HepG2 (cell line): Measurements from ENCODE around the gene RAB36. TPM values are rescaled to one million over a fixed set of nuclear protein-coding genes. Genes with fewer than 3 reads are reported as not detected.

Source experiments
- CBX5 ChIP-seq: sonication (generic); formaldehyde crosslinking; IDR thresholded peaks from 2 replicates; pipeline ENCODE4 v1.4.0; 2020; ENCODE audit warnings: missing genetic modification reagents, borderline replicate concordance
- IRF2 ChIP-seq: IDR thresholded peaks from 2 replicates; pipeline ENCODE4 v1.6.1; 2018; ENCODE audit warnings: missing genetic modification reagents, missing compliant biosample characterization
- KDM3A ChIP-seq: IDR thresholded peaks from 2 replicates; pipeline ENCODE4 v1.6.1; 2018; ENCODE audit warnings: low read depth, missing compliant biosample characterization
- MATR3 ChIP-seq: sonication (generic); formaldehyde crosslinking; IDR thresholded peaks from 2 replicates; pipeline ENCODE4 v1.4.0; 2020; ENCODE audit warnings: missing genetic modification reagents
- MEIS1 ChIP-seq: sonication (generic); formaldehyde crosslinking; IDR thresholded peaks from 2 replicates; pipeline ENCODE4 v1.9.0; 2021; ENCODE audit warnings: mild to moderate bottlenecking, missing genetic modification reagents, moderate library complexity, borderline replicate concordance
- TBX2 ChIP-seq: sonication (generic); formaldehyde crosslinking; IDR thresholded peaks from 2 replicates; pipeline ENCODE4 v1.5.0; 2020; ENCODE audit warnings: missing genetic modification reagents, mild to moderate bottlenecking, borderline replicate concordance
- XRCC5 ChIP-seq: fragments of 200-400 bp; formaldehyde crosslinking; optimal IDR thresholded peaks from 2 replicates; pipeline ENCODE3; 2017; ENCODE audit warnings: mild to moderate bottlenecking, low read length
- ZFP37 ChIP-seq: sonication (generic); formaldehyde crosslinking; IDR thresholded peaks from 2 replicates; pipeline ENCODE4 v1.4.0; 2020; ENCODE audit warnings: missing genetic modification reagents, borderline replicate concordance
- ZNF143 ChIP-seq: sonication (generic); formaldehyde crosslinking; IDR thresholded peaks from 2 replicates; pipeline ENCODE4 v1.4.0; 2020; ENCODE audit warnings: missing genetic modification reagents
- ZNF33A ChIP-seq: sonication (generic); formaldehyde crosslinking; IDR thresholded peaks from 2 replicates; pipeline ENCODE4 v1.5.1; 2020; ENCODE audit warnings: missing genetic modification reagents, mild to moderate bottlenecking, moderate library complexity, borderline replicate concordance
- ZNF367 ChIP-seq: sonication (generic); formaldehyde crosslinking; IDR thresholded peaks from 2 replicates; pipeline ENCODE4 v1.4.0; 2020; ENCODE audit warnings: missing genetic modification reagents, borderline replicate concordance
- ZNF761 ChIP-seq: sonication (generic); formaldehyde crosslinking; conservative IDR thresholded peaks from 2 replicates; pipeline ENCODE4 v1.4.0; 2020; ENCODE audit warnings: mild to moderate bottlenecking, missing genetic modification reagents
- ZNF781 ChIP-seq: sonication (generic); formaldehyde crosslinking; IDR thresholded peaks from 2 replicates; pipeline ENCODE4 v1.5.1; 2020; ENCODE audit warnings: borderline replicate concordance, mild to moderate bottlenecking, missing genetic modification reagents; ENCODE audit errors: not compliant biosample characterization
- ZNF788 ChIP-seq: sonication (generic); formaldehyde crosslinking; IDR thresholded peaks from 2 replicates; pipeline ENCODE4 v1.5.0; 2020; ENCODE audit warnings: mild to moderate bottlenecking, missing genetic modification reagents, borderline replicate concordance
- polyA plus RNA-seq, 8 experiments: library from polyadenylated mRNA; depleted of rRNA in 3 of 8; stranded (reverse) in 7 of 8; unstranded in 1 of 8; fragments of >200 nt; fragmentation: Illumina TruSeq in 4 of 8; extraction: Trizol in 4 of 8; gene quantifications; 2 replicates each; pipeline versions ENCODE4 v1.2.1 to v1.2.3, GENCODE V29; 2011 to 2016; ENCODE audit warnings: low read depth in 4 of 8, missing spikeins in 1 of 8, mixed read lengths in 1 of 8; ENCODE audit not compliant: insufficient read depth in 1 of 8
- total RNA-seq, 5 experiments: library from RNA; depleted of rRNA; stranded (reverse); fragments of >200 nt; fragmentation: Illumina TruSeq; extraction: Trizol; gene quantifications; 2 replicates each; pipeline ENCODE4 v1.2.3, GENCODE V29; 2016; ENCODE audit warnings: low read depth in 1 of 5
- TF ChIP-seq, protein P1 (sequence below): sonication (generic); formaldehyde crosslinking; IDR thresholded peaks from 2 replicates; pipeline ENCODE4 v1.5.1; 2020; ENCODE audit warnings: mild to moderate bottlenecking, moderate library complexity, missing genetic modification reagents
- TF ChIP-seq, protein P2 (sequence below): sonication (generic); formaldehyde crosslinking; IDR thresholded peaks from 2 replicates; pipeline ENCODE4 v1.4.0; 2020; ENCODE audit warnings: missing genetic modification reagents, mild to moderate bottlenecking, borderline replicate concordance
- TF ChIP-seq, protein P3 (sequence below), 2 experiments: sonication (generic) in 1 of 2; formaldehyde crosslinking in 1 of 2; IDR thresholded peaks; 2 replicates each; pipeline versions ENCODE4 v1.6.1 to v1.9.0; 2014 to 2022; ENCODE audit warnings: antibody characterized with exemption in 1 of 2, borderline replicate concordance in 1 of 2, inconsistent platforms in 1 of 2, low read depth in 1 of 2, missing genetic modification reagents in 1 of 2

Gene RAB36
- total and polyA plus RNA-seq, 2 of the 13 experiments (the other 11 are each of a cell fraction or from before 2014, with no cell fraction given): 0.24 to 0.86 TPM

DNA sequence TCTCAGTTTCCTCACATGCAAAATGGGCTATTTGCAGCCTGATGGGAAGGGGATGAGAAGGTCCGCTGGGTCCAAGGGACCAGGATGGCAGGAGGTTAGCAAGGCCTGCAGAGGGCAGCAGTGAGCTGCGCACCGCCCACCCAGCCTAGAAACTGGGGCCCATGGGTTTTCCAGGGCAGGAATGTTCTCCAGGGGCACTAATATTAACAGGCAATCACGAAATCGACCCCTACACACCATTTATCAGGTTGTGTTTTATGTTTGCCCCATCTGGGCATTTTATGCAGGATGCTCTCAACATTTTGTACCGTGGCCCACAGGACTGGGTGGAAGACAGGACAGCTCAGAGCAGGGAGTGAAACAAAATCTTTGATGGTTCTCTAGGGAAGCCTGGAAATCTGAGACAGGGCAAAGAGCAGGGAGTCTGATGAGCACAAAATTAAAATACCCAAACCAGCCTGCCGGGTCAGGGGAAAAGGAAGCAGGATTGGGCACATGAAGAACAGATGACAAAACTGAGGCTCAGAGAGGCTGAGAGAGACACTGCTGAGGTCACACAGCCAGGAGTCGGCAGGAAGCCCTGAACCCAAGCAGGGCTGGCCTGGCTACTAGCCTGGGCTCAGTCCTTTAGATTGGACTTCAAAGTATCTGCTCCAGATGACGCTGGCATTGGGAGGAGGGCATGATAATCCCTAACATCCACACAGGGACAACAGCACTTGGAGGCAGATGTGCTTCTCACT, 33.4 kb downstream of the RAB36 start (continued):
- TF ChIP-seq, protein P1, sequence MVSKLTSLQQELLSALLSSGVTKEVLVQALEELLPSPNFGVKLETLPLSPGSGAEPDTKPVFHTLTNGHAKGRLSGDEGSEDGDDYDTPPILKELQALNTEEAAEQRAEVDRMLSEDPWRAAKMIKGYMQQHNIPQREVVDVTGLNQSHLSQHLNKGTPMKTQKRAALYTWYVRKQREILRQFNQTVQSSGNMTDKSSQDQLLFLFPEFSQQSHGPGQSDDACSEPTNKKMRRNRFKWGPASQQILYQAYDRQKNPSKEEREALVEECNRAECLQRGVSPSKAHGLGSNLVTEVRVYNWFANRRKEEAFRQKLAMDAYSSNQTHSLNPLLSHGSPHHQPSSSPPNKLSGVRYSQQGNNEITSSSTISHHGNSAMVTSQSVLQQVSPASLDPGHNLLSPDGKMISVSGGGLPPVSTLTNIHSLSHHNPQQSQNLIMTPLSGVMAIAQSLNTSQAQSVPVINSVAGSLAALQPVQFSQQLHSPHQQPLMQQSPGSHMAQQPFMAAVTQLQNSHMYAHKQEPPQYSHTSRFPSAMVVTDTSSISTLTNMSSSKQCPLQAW (CRISPR knock-in tag): peak; percentile 69
- 0 out of 2 replicates have a peak, but pooled peaks have one; percentile 40 for TF ChIP-seq CBX5
- TF ChIP-seq MEIS1: no peak
- peak; percentile 18 for TF ChIP-seq XRCC5
- no peak for TF ChIP-seq ZNF33A (CRISPR knock-in tag)
- no peak for TF ChIP-seq ZNF143 (CRISPR knock-in tag)
- TF ChIP-seq MATR3 (CRISPR knock-in tag): no peak
- TF ChIP-seq, protein P2, sequence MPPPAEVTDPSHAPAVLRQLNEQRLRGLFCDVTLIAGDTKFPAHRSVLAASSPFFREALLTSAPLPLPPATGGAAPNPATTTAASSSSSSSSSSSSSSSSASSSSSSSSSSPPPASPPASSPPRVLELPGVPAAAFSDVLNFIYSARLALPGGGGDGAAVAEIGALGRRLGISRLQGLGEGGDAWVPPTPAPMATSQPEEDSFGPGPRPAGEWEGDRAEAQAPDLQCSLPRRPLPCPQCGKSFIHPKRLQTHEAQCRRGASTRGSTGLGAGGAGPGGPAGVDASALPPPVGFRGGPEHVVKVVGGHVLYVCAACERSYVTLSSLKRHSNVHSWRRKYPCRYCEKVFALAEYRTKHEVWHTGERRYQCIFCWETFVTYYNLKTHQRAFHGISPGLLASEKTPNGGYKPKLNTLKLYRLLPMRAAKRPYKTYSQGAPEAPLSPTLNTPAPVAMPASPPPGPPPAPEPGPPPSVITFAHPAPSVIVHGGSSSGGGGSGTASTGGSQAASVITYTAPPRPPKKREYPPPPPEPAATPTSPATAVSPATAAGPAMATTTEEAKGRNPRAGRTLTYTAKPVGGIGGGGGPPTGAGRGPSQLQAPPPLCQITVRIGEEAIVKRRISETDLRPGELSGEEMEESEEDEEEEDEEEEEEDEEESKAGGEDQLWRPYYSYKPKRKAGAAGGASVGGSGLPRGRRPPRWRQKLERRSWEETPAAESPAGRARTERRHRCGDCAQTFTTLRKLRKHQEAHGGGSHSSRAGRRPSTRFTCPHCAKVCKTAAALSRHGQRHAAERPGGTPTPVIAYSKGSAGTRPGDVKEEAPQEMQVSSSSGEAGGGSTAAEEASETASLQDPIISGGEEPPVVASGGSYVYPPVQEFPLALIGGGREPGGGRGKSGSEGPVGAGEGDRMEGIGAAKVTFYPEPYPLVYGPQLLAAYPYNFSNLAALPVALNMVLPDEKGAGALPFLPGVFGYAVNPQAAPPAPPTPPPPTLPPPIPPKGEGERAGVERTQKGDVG (CRISPR knock-in tag): no peak
- TF ChIP-seq ZNF781 (CRISPR knock-in tag): no peak
- TF ChIP-seq IRF2 (CRISPR knock-in tag): no peak
- TF ChIP-seq ZNF367: no peak
- TF ChIP-seq ZFP37 (CRISPR knock-in tag): no peak
- TF ChIP-seq, protein P3, sequence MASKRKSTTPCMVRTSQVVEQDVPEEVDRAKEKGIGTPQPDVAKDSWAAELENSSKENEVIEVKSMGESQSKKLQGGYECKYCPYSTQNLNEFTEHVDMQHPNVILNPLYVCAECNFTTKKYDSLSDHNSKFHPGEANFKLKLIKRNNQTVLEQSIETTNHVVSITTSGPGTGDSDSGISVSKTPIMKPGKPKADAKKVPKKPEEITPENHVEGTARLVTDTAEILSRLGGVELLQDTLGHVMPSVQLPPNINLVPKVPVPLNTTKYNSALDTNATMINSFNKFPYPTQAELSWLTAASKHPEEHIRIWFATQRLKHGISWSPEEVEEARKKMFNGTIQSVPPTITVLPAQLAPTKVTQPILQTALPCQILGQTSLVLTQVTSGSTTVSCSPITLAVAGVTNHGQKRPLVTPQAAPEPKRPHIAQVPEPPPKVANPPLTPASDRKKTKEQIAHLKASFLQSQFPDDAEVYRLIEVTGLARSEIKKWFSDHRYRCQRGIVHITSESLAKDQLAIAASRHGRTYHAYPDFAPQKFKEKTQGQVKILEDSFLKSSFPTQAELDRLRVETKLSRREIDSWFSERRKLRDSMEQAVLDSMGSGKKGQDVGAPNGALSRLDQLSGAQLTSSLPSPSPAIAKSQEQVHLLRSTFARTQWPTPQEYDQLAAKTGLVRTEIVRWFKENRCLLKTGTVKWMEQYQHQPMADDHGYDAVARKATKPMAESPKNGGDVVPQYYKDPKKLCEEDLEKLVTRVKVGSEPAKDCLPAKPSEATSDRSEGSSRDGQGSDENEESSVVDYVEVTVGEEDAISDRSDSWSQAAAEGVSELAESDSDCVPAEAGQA (IDR thresholded peaks at IDR 0.05; ENCODE audit: low read depth): no peak
- TF ChIP-seq, protein P3 (CRISPR knock-in tag; IDR thresholded peaks at IDR 0.05; ENCODE audit: borderline replicate concordance): no peak
- no peak for TF ChIP-seq ZNF761 (CRISPR knock-in tag)
- TF ChIP-seq KDM3A (CRISPR knock-in tag): no peak
- TF ChIP-seq ZNF788 (CRISPR knock-in tag): peak; percentile 32; the same call in 1 of the 2 replicates
- TF ChIP-seq TBX2 (CRISPR knock-in tag): peak; percentile 51; the same call in 1 of the 2 replicates
